Left lung (tissue), 10 donors: ENCODE data around the gene KRTCAP2. TPM values are rescaled to one million over a fixed set of nuclear protein-coding genes. Genes with fewer than 3 reads are reported as not detected.

ENCODE experiments used
- ATAC-seq: fragments of 200-7000 bp; cut with Tn5 transposase; one replicate; pipeline ENCODE4 v1.9.1; 2020; ENCODE audit warnings: moderate library complexity
- DNase-seq, 4 donors: peaks; one replicate each; pipeline ENCODE4 v3.0.0-alpha.2; 2013 to 2020
- H3K27ac ChIP-seq, 2 donors: fragments of 200-600 bp; sonication (generic) in 1 of 2; one replicate each; pipeline versions ENCODE4 v1.5.0 to v1.8.0; 2020 to 2021
- H3K27me3 ChIP-seq, 2 donors: fragments of 200-600 bp; sonication (generic) in 1 of 2; one replicate each; pipeline versions ENCODE4 v1.5.0 to v1.8.0; 2020 to 2021
- H3K36me3 ChIP-seq, 2 donors: fragments of 200-600 bp; sonication (generic) in 1 of 2; one replicate each; pipeline versions ENCODE4 v1.5.0 to v1.8.0; 2020 to 2021
- H3K4me1 ChIP-seq, 2 donors: fragments of 200-600 bp; one replicate each; pipeline ENCODE4 v1.8.0; 2021
- H3K4me3 ChIP-seq, 2 donors: fragments of 200-600 bp; sonication (generic) in 1 of 2; one replicate each; pipeline versions ENCODE4 v1.5.0 to v1.8.0; 2020 to 2021; ENCODE audit warnings: mild to moderate bottlenecking in 1 of 2
- H3K9me3 ChIP-seq, 2 donors: fragments of 200-600 bp; sonication (generic) in 1 of 2; one replicate each; pipeline versions ENCODE4 v1.5.0 to v1.8.0; 2020 to 2021
- intact Hi-C, 2 donors: fragments of 100-400 bp; cut with DNase I; formaldehyde crosslinking; loops; one replicate each; pipeline versions ENCODE4 v1.11.2 to v1.14.2; 2022
- polyA plus RNA-seq, 6 donors: library from polyadenylated mRNA; unstranded; fragments of 120-200 nt; gene quantifications; one replicate each; pipeline ENCODE4 v1.2.1, GENCODE V29; 2013; ENCODE audit not compliant: insufficient read length in 6 of 6
- total RNA-seq, 2 donors: library from RNA; stranded (reverse); fragmentation: NEBNext Ultra II Directional; extraction: Animal tissue kit (Norgen Biotek cat#: 25700); gene quantifications; one replicate each; pipeline ENCODE4 v1.2.1, GENCODE V29; 2021
- TF ChIP-seq, protein P1 (sequence below), 2 donors: fragments of 200-600 bp; sonication (generic) in 1 of 2; IDR thresholded peaks; one replicate each; pipeline versions ENCODE4 v1.5.0 to v1.8.0; 2021; ENCODE audit warnings: antibody characterized with exemption in 2 of 2
- donor health status: DM: no; HTN: yes; CAD: no.
- donor health status: DM: no; HTN: no; CAD: no.

The KRTCAP2 gene
- total and polyA plus RNA-seq, 8 donors: 93.9 to 184 (median 111) TPM

DNA sequence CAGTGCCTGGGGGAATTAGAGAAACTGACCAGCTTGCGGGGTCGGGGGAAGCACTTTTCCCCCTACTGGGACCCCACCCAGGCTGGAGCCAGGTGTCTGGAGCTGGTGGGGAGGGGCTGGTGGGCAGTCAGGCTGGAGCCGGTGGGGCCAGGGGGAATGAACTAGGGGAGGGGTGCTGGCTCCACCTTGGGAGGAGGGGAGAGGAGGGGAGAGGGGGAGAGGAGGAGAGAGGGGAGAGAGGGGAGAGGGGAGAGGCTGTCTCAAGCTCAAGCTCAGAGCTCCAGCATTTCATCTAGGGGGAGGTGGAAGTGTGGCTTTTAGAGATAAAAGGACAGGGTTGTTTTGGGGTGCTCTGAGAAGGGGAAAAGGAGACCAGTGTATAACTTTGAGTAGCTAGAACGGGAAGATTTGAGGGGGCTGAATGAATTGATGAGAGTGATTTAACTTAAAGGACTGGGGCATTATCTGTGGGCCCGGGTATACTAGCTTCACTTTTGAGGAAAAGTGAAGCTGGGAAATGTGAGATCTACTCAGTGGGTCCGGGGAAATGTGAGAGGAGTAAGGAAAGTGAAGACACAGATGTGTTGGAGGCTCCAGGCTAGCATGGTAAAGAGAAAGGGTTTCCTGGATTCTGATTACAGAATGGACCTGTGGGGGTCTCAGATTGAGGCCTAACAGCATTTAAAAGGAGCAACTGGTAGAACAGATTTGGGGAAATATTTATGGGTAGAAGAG is 42.7 kb downstream of the KRTCAP2 start:
- DNase-seq (no peak), ATAC-seq (no peak)
- intact Hi-C loops: no loop called here
- peak overlapping the region; percentile 66 to 69 for H3K4me3 ChIP-seq
- peaks cover 0 to 36% of the 10 kb centered on the region in 2 donors for H3K36me3 ChIP-seq
- H3K27me3 ChIP-seq: peaks cover 0 to 48% of the 10 kb centered on the region in 2 donors
- H3K4me1 ChIP-seq: peaks cover 35 to 77% of the 10 kb centered on the region in 2 donors
- no peaks in the 10 kb centered on the region for H3K9me3 ChIP-seq
- peak overlapping the region; percentile 84 to 86 for H3K27ac ChIP-seq
- TF ChIP-seq, protein P1, sequence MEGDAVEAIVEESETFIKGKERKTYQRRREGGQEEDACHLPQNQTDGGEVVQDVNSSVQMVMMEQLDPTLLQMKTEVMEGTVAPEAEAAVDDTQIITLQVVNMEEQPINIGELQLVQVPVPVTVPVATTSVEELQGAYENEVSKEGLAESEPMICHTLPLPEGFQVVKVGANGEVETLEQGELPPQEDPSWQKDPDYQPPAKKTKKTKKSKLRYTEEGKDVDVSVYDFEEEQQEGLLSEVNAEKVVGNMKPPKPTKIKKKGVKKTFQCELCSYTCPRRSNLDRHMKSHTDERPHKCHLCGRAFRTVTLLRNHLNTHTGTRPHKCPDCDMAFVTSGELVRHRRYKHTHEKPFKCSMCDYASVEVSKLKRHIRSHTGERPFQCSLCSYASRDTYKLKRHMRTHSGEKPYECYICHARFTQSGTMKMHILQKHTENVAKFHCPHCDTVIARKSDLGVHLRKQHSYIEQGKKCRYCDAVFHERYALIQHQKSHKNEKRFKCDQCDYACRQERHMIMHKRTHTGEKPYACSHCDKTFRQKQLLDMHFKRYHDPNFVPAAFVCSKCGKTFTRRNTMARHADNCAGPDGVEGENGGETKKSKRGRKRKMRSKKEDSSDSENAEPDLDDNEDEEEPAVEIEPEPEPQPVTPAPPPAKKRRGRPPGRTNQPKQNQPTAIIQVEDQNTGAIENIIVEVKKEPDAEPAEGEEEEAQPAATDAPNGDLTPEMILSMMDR (IDR thresholded peaks at IDR 0.05): no peak

DNA sequence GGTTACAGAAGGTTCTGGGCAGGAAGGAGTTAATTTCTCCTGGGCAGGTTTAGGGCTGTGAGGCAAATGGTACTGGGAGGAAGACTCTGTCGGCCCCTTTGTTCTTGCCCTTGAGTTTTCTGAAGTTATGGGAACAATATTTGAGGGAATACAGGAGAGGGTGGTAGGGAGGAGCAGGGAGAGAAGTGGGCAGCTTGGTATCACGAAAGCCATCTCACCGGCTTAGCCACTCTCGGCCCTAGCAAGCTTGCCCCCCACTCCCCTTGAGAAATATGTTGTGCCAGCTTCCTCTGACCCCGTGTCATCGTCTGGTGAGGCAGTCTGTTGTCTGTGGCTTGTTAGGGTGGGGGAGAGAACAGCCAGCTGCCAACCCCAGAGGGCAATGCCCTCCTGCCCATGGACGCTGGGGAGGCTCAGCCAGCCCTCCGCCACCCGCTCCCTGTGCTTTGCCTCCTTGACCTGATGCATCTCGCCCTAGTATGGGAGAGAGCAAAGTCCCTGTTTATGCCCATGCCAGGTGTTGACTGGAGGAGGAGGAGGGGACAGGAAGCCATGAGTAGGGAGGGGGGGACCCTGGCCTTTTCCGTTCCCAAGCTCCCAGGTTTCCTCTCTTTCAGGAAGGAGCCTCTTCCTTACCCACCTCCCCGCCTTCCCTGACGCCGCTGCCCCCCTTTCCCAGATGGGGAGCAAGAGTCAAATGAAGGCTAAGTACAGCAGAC is 44.2 kb downstream of the KRTCAP2 start:
- H3K4me1 ChIP-seq: peaks cover 36 to 78% of the 10 kb centered on the region in 2 donors
- ATAC-seq (no peak), DNase-seq (no peak)
- H3K36me3 ChIP-seq: peaks cover 0 to 27% of the 10 kb centered on the region in 2 donors
- no peaks in the 10 kb centered on the region for H3K9me3 ChIP-seq
- peak overlapping the region; percentile 84 to 86 for H3K27ac ChIP-seq
- H3K27me3 ChIP-seq: peaks cover 0 to 57% of the 10 kb centered on the region in 2 donors
- peak overlapping the region; percentile 66 to 69 for H3K4me3 ChIP-seq
- intact Hi-C loops: no loop called here
- TF ChIP-seq, protein P1 (IDR thresholded peaks at IDR 0.05): no peak

DNA sequence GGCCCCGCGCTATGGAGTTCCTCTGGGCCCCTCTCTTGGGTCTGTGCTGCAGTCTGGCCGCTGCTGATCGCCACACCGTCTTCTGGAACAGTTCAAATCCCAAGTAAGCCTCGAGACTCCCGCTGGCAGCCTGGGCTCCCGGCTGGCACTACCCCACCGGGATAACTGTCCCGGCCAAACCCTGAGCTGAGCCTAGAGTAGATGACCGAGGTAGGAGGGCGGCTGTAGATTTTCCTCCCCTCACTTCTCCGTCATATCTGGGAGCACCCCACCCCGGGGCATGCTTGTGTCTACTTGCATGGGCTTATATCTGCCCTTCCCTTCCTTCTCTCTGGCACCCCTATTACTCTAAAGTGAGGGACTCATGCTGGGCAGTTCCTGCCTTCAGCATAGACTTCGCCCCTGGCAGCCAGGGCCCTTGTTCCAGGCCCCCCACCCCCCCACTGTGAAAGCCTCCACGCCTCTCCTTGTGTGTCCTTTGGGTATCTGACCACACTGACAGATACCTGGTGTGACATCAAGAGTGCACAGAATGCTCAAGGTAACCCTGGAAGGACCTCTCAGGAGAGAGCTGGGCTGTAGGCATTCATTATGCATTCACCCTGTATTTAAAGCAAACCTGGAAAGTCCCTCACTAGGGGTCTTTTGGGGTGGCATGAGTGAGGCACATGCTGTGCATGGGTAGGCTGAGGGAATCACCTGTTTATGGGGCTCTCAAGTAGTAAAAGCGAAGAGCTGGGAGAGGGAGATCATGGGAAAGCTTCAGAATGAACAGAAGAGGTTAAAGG is 44.9 kb downstream of the KRTCAP2 start:
- TF ChIP-seq, protein P1 (IDR thresholded peaks at IDR 0.05): no peak
- peak overlapping the region; percentile 66 to 69 for H3K4me3 ChIP-seq
- intact Hi-C loops: no loop called here
- DNase-seq (no peak), ATAC-seq (no peak)
- peaks cover 0 to 19% of the 10 kb centered on the region in 2 donors for H3K36me3 ChIP-seq
- no peaks in the 10 kb centered on the region for H3K9me3 ChIP-seq
- H3K27ac ChIP-seq: peak overlapping the region; percentile 84 to 86
- H3K27me3 ChIP-seq: peaks cover 0 to 57% of the 10 kb centered on the region in 2 donors
- peaks cover 33 to 77% of the 10 kb centered on the region in 2 donors for H3K4me1 ChIP-seq

DNA sequence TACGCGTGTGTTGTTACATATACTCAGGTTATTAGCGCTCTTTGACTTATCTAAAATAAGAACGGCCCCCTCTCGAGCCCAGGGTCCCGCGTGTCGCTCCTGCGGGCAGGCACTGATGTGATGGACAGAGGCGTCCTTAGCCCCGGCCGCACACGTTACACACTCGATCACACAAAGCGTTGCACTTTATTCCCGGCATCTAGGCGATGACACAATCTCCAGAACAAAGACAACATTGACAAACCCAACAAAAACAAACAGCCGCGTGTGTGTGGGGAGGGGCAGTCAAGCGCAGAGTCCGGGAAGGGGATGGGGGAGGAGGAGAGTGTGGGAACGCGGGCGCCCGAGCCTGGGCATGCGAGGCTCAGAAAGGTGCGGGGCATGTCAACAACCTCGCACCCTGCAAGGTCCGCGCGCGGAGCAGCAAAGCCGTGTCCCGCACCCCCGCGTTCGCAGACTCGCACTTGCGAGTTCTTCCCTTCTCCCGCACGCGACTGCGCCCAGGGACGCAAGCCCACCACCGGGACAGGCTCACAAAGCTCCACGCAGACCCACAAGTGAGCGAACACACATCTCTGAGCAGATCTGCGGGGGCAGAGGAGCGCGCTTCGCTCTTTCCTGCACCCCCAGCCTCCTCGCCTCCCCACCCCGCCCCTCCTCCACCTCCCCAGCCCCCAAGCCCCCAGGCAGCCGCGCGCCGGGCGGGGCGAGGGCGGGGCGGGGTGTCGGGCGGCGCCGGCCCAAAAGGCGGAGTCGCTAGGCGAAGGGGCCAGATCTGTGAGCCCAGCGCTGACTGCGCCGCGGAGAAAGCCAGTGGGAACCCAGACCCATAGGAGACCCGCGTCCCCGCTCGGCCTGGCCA is 45.8 kb downstream of the KRTCAP2 start, which contains the start of gene EFNA1:
Gene EFNA1, plus strand, starts transcription at position 772 of the 862 bp plus-strand sequence. CDS start 102 bp downstream, outside the sequence.
- intact Hi-C loops: no loop called here
- DNase-seq (peak; percentile 41 to 91 (median 74)), ATAC-seq (peak; percentile 50)
- Histone ChIP-seq H3K27ac (peak within 1 kb of the TSS; percentile 84 to 86), H3K36me3 (peaks cover 0 to 12% of the 10 kb centered on the region in 2 donors), H3K9me3 (no peaks in the 10 kb centered on the region), H3K4me1 (peaks cover 33 to 71% of the 10 kb centered on the region in 2 donors), H3K27me3 (peaks cover 0 to 57% of the 10 kb centered on the region in 2 donors), H3K4me3 (peak within 1 kb of the TSS; percentile 66 to 69)
- TF ChIP-seq, protein P1 (IDR thresholded peaks at IDR 0.05): no peak
